Activated naive CD8-positive, alpha-beta T cell treated with anti-CD3 and anti-CD28 coated beads for 36 hours (primary cell): Measurements from ENCODE around the gene RAP1B. TPM values are rescaled to one million over a fixed set of nuclear protein-coding genes. Genes with fewer than 3 reads are reported as not detected.
A peak's percentile ranks its signal among the peaks of the same experiment; 100 is the strongest.

Experiments
- DNase-seq: peaks from one replicate; pipeline ENCODE4 v3.0.0; 2021
- H3K27ac Mint-ChIP-seq: one replicate; pipeline ENCODE4 v1.8.0; 2022; ENCODE audit warnings: mild to moderate bottlenecking, moderate library complexity, mixed read lengths
- H3K27me3 Mint-ChIP-seq: one replicate; pipeline ENCODE4 v1.8.0; 2022; ENCODE audit warnings: mild to moderate bottlenecking, mixed read lengths
- H3K36me3 Mint-ChIP-seq: one replicate; pipeline ENCODE4 v1.8.0; 2021; ENCODE audit warnings: mild to moderate bottlenecking, mixed read lengths
- H3K4me1 Mint-ChIP-seq: one replicate; pipeline ENCODE4 v1.8.0; 2021; ENCODE audit warnings: mixed read lengths
- H3K4me3 Mint-ChIP-seq: one replicate; pipeline ENCODE4 v1.8.0; 2022; ENCODE audit warnings: mild to moderate bottlenecking, moderate library complexity, mixed read lengths
- H3K9me3 Mint-ChIP-seq: one replicate; pipeline ENCODE4 v1.8.0; 2022; ENCODE audit warnings: mixed read lengths
- total RNA-seq, 2 experiments: library from RNA; stranded (reverse); gene quantifications; one replicate each; pipeline ENCODE4 v1.2.3, GENCODE V29; 2021

RAP1B gene
- total RNA-seq, result 100 to 1,000 TPM; 239 to 245 TPM

GRCh38 chr12:68610370-68611093 lies at the start of gene RAP1B:
RAP1B (plus strand) TSS chr12:68610899; CDS start chr12:68648725, 37,826 bp downstream.
- H3K4me3 Mint-ChIP-seq, result peak within 1 kb of the TSS; percentile 91
- no peaks in the 10 kb centered on the region for H3K27me3 Mint-ChIP-seq
- H3K27ac Mint-ChIP-seq, result peak within 1 kb of the TSS; percentile 99
- peaks cover 43% of the 10 kb centered on the region for H3K36me3 Mint-ChIP-seq
- no peaks in the 10 kb centered on the region for H3K9me3 Mint-ChIP-seq
- peaks cover 43% of the 10 kb centered on the region for H3K4me1 Mint-ChIP-seq
- DNase-seq, result peak; percentile 90

- no peaks in the 10 kb centered on the region for H3K36me3 Mint-ChIP-seq
- H3K4me3 Mint-ChIP-seq, result no peak overlapping the region
- peaks cover 61% of the 10 kb centered on the region for H3K4me1 Mint-ChIP-seq
- no peaks in the 10 kb centered on the region for H3K9me3 Mint-ChIP-seq
- H3K27ac Mint-ChIP-seq, result no peak overlapping the region
- no peak for DNase-seq
- no peaks in the 10 kb centered on the region for H3K27me3 Mint-ChIP-seq
These were observed 48.9 kb upstream of the RAP1B start for GRCh38 chr12:68561830-68562229.

- Mint-ChIP-seq H3K27ac (peak overlapping the region; percentile 63), H3K4me3 (no peak overlapping the region), H3K36me3 (no peaks in the 10 kb centered on the region), H3K4me1 (peaks cover 42% of the 10 kb centered on the region), H3K27me3 (no peaks in the 10 kb centered on the region), H3K9me3 (no peaks in the 10 kb centered on the region)
- no peak for DNase-seq
These were observed 46.5 kb upstream of the RAP1B start for GRCh38 chr12:68564166-68564565.

GRCh38 chr12:68565391-68565903 lies 45.3 kb upstream of the RAP1B start:
- peaks cover 31% of the 10 kb centered on the region for H3K4me1 Mint-ChIP-seq
- DNase-seq, result no peak
- H3K27me3 Mint-ChIP-seq, result no peaks in the 10 kb centered on the region
- H3K27ac Mint-ChIP-seq, result peak overlapping the region; percentile 31
- no peaks in the 10 kb centered on the region for H3K9me3 Mint-ChIP-seq
- H3K36me3 Mint-ChIP-seq, result no peaks in the 10 kb centered on the region
- no peak overlapping the region for H3K4me3 Mint-ChIP-seq

GRCh38 chr12:68568922-68569569 lies 41.7 kb upstream of the RAP1B start:
- Mint-ChIP-seq H3K9me3 (no peaks in the 10 kb centered on the region), H3K27ac (no peak overlapping the region), H3K4me3 (no peak overlapping the region), H3K36me3 (no peaks in the 10 kb centered on the region), H3K4me1 (peaks cover 33% of the 10 kb centered on the region), H3K27me3 (no peaks in the 10 kb centered on the region)
- no peak for DNase-seq

- no peak overlapping the region for H3K27ac Mint-ChIP-seq
- peaks cover 31% of the 10 kb centered on the region for H3K4me1 Mint-ChIP-seq
These were observed 38.0 kb upstream of the RAP1B start for GRCh38 chr12:68572661-68573060.

GRCh38 chr12:68573406-68573805 lies 37.3 kb upstream of the RAP1B start:
- Mint-ChIP-seq H3K4me3 (no peak overlapping the region), H3K27me3 (no peaks in the 10 kb centered on the region), H3K9me3 (no peaks in the 10 kb centered on the region), H3K27ac (no peak overlapping the region), H3K36me3 (no peaks in the 10 kb centered on the region), H3K4me1 (peaks cover 38% of the 10 kb centered on the region)
- DNase-seq, result no peak

More at GRCh38 chr12:68572661-68573060, 38.0 kb upstream of the RAP1B start:
- H3K9me3 Mint-ChIP-seq, result no peaks in the 10 kb centered on the region
- no peaks in the 10 kb centered on the region for H3K27me3 Mint-ChIP-seq
- no peak overlapping the region for H3K4me3 Mint-ChIP-seq
- H3K36me3 Mint-ChIP-seq, result no peaks in the 10 kb centered on the region
- no peak for DNase-seq

- no peak overlapping the region for H3K4me3 Mint-ChIP-seq
- H3K36me3 Mint-ChIP-seq, result no peaks in the 10 kb centered on the region
- H3K4me1 Mint-ChIP-seq, result peaks cover 40% of the 10 kb centered on the region
- H3K27ac Mint-ChIP-seq, result no peak overlapping the region
- H3K27me3 Mint-ChIP-seq, result no peaks in the 10 kb centered on the region
- no peak for DNase-seq
- no peaks in the 10 kb centered on the region for H3K9me3 Mint-ChIP-seq
These were observed 32.8 kb upstream of the RAP1B start for GRCh38 chr12:68577949-68578348.

GRCh38 chr12:68578765-68579164 lies 31.9 kb upstream of the RAP1B start:
- H3K36me3 Mint-ChIP-seq, result no peaks in the 10 kb centered on the region
- peak overlapping the region; percentile 80 for H3K27ac Mint-ChIP-seq
- H3K27me3 Mint-ChIP-seq, result no peaks in the 10 kb centered on the region

GRCh38 chr12:68579254-68579653 lies 31.4 kb upstream of the RAP1B start:
- Mint-ChIP-seq H3K9me3 (no peaks in the 10 kb centered on the region), H3K27me3 (no peaks in the 10 kb centered on the region), H3K4me3 (peak overlapping the region; percentile 48), H3K36me3 (no peaks in the 10 kb centered on the region), H3K4me1 (peaks cover 46% of the 10 kb centered on the region), H3K27ac (peak overlapping the region; percentile 80)
- no peak for DNase-seq

More at GRCh38 chr12:68578765-68579164, 31.9 kb upstream of the RAP1B start:
- peaks cover 44% of the 10 kb centered on the region for H3K4me1 Mint-ChIP-seq
- H3K9me3 Mint-ChIP-seq, result no peaks in the 10 kb centered on the region
- no peak overlapping the region for H3K4me3 Mint-ChIP-seq
- no peak for DNase-seq

GRCh38 chr12:68580911-68581310 lies 29.8 kb upstream of the RAP1B start:
- Mint-ChIP-seq H3K27ac (no peak overlapping the region), H3K4me3 (no peak overlapping the region), H3K9me3 (no peaks in the 10 kb centered on the region), H3K27me3 (no peaks in the 10 kb centered on the region), H3K36me3 (no peaks in the 10 kb centered on the region), H3K4me1 (peaks cover 44% of the 10 kb centered on the region)
- no peak for DNase-seq

- DNase-seq, result no peak
- Mint-ChIP-seq H3K27ac (no peak overlapping the region), H3K9me3 (peaks cover 1% of the 10 kb centered on the region), H3K4me1 (peaks cover 46% of the 10 kb centered on the region), H3K36me3 (no peaks in the 10 kb centered on the region), H3K27me3 (no peaks in the 10 kb centered on the region), H3K4me3 (no peak overlapping the region)
These were observed 28.8 kb upstream of the RAP1B start for GRCh38 chr12:68581926-68582325.

- DNase-seq, result no peak
- Mint-ChIP-seq H3K27me3 (no peaks in the 10 kb centered on the region), H3K27ac (no peak overlapping the region), H3K36me3 (peaks cover 14% of the 10 kb centered on the region), H3K9me3 (peaks cover 10% of the 10 kb centered on the region), H3K4me3 (no peak overlapping the region), H3K4me1 (peaks cover 33% of the 10 kb centered on the region)
These were observed 24.7 kb upstream of the RAP1B start for GRCh38 chr12:68585966-68586365.

- peaks cover 14% of the 10 kb centered on the region for H3K9me3 Mint-ChIP-seq
- peaks cover 43% of the 10 kb centered on the region for H3K4me1 Mint-ChIP-seq
- no peak overlapping the region for H3K4me3 Mint-ChIP-seq
- peak; percentile 52 for DNase-seq
- H3K27me3 Mint-ChIP-seq, result no peaks in the 10 kb centered on the region
- H3K27ac Mint-ChIP-seq, result peak overlapping the region; percentile 84
- H3K36me3 Mint-ChIP-seq, result peaks cover 17% of the 10 kb centered on the region
These were observed 23.2 kb upstream of the RAP1B start for GRCh38 chr12:68587448-68587873.

GRCh38 chr12:68589194-68589593 lies 21.5 kb upstream of the RAP1B start:
- Mint-ChIP-seq H3K36me3 (peaks cover 17% of the 10 kb centered on the region), H3K27me3 (no peaks in the 10 kb centered on the region), H3K27ac (no peak overlapping the region), H3K9me3 (peaks cover 15% of the 10 kb centered on the region), H3K4me1 (peaks cover 43% of the 10 kb centered on the region), H3K4me3 (no peak overlapping the region)
- DNase-seq, result no peak
